ENCODE measurements around the gene FSD1L.

- TF ChIP-seq CTCF (IDR thresholded peaks at IDR 0.05), result no peak
- no peak for TF ChIP-seq HDAC2 (IDR thresholded peaks at IDR 0.05)
- no peak for TF ChIP-seq BHLHE40 (IDR thresholded peaks at IDR 0.05; ENCODE audit: low read depth, low read length)
- no peak for TF ChIP-seq RCOR1 (IDR thresholded peaks at IDR 0.05; ENCODE audit: low read depth, low read length)
- no peak for TF ChIP-seq HES2 (IDR thresholded peaks at IDR 0.05)
- TF ChIP-seq TP53 (CRISPR knock-in tag; IDR thresholded peaks at IDR 0.05), result no peak
- no peak for TF ChIP-seq TFCP2L1 (CRISPR knock-in tag; IDR thresholded peaks at IDR 0.05)
- TF ChIP-seq RFX5 (IDR thresholded peaks at IDR 0.05), result no peak
- no peak for TF ChIP-seq MAFK (IDR thresholded peaks at IDR 0.05; ENCODE audit: partially characterized antibody)
- no peak for TF ChIP-seq CBX2 (IDR thresholded peaks at IDR 0.05; ENCODE audit: borderline replicate concordance, low read depth)
- TF ChIP-seq ELK1 (IDR thresholded peaks at IDR 0.05; ENCODE audit: low read depth, low read length), result no peak
- TF ChIP-seq POLR2A (IDR thresholded peaks at IDR 0.05; ENCODE audit: low read length), result no peak
Observed at GRCh38 chr9:105443121-105443520, 4.7 kb upstream of the FSD1L start.
